Activated naive CD4-positive, alpha-beta T cell treated with anti-CD3 and anti-CD28 coated beads for 36 hours (primary cell): ENCODE results near the gene ST6GALNAC1. TPM values are rescaled to one million over a fixed set of nuclear protein-coding genes. Genes with fewer than 3 reads are reported as not detected.
A peak's percentile ranks its signal among the peaks of the same experiment; 100 is the strongest.

Experiments used
- CTCF ChIA-PET: fragments of 350-600 bp; sonication (Branson Sonifier 250); formaldehyde crosslinking; loops from one replicate; lab custom pipeline; 2021; ENCODE audit warnings: antibody characterized with exemption; lab: Charles Lee
- DNase-seq: peaks from one replicate; pipeline ENCODE4 v3.0.0-alpha.2; 2020
- H3K27ac Mint-ChIP-seq: one replicate; pipeline ENCODE4 v1.8.0; 2021; ENCODE audit warnings: mild to moderate bottlenecking, mixed read lengths
- H3K27me3 Mint-ChIP-seq: one replicate; pipeline ENCODE4 v1.8.0; 2021; ENCODE audit warnings: low read depth, mixed read lengths
- H3K36me3 Mint-ChIP-seq: one replicate; pipeline ENCODE4 v1.8.0; 2021; ENCODE audit warnings: low read depth, mixed read lengths
- H3K4me1 Mint-ChIP-seq: one replicate; pipeline ENCODE4 v1.8.0; 2021; ENCODE audit warnings: low read depth, mixed read lengths
- H3K4me3 Mint-ChIP-seq: one replicate; pipeline ENCODE4 v1.8.0; 2021; ENCODE audit warnings: mild to moderate bottlenecking, moderate library complexity, mixed read lengths
- H3K9me3 Mint-ChIP-seq: one replicate; pipeline ENCODE4 v1.8.0; 2021; ENCODE audit warnings: mixed read lengths
- intact Hi-C: fragments of 100-400 bp; cut with micrococcal nuclease; formaldehyde crosslinking; loops from one replicate; pipeline ENCODE4 v1.15.1; 2023
- total RNA-seq, 2 experiments: library from RNA; stranded (reverse); gene quantifications; one replicate each; pipeline ENCODE4 v1.2.3, GENCODE V29; 2021

Gene ST6GALNAC1
- total RNA-seq, 2 experiments from 2014 or later = 1.1 to 1.3 TPM

- DNase-seq = no peak
- intact Hi-C loops = no loop called here
- no peaks in the 10 kb centered on the region for H3K36me3 Mint-ChIP-seq
- H3K27me3 Mint-ChIP-seq = no peaks in the 10 kb centered on the region
- no peaks in the 10 kb centered on the region for H3K9me3 Mint-ChIP-seq
- H3K4me3 Mint-ChIP-seq = no peak overlapping the region
- CTCF ChIA-PET = no interaction called here
- no peak overlapping the region for H3K27ac Mint-ChIP-seq
- H3K4me1 Mint-ChIP-seq = peaks cover 19% of the 10 kb centered on the region
Measured at GRCh38 chr17:76657505-76658241, 14.1 kb upstream of the ST6GALNAC1 start.

GRCh38 chr17:76654408-76654807, 10.9 kb upstream of the ST6GALNAC1 start:
- CTCF ChIA-PET = interaction anchor here (0.6 to 1.0 kb wide), 3 partner anchors 31 to 252 kb away, joined by 3 read pairs; no protein-coding TSS in a partner anchor
- intact Hi-C loops = no loop called here

GRCh38 chr17:76650504-76650903, 6.9 kb upstream of the ST6GALNAC1 start:
- Mint-ChIP-seq H3K27ac (no peak overlapping the region), H3K27me3 (no peaks in the 10 kb centered on the region), H3K36me3 (no peaks in the 10 kb centered on the region), H3K4me1 (peaks cover 1% of the 10 kb centered on the region), H3K4me3 (no peak overlapping the region), H3K9me3 (peaks cover 4% of the 10 kb centered on the region)
- intact Hi-C loops = no loop called here
- CTCF ChIA-PET = no interaction called here
- DNase-seq = no peak

More at GRCh38 chr17:76654408-76654807, 10.9 kb upstream of the ST6GALNAC1 start:
- H3K27me3 Mint-ChIP-seq = no peaks in the 10 kb centered on the region
- H3K36me3 Mint-ChIP-seq = no peaks in the 10 kb centered on the region
- no peaks in the 10 kb centered on the region for H3K9me3 Mint-ChIP-seq
- peaks cover 6% of the 10 kb centered on the region for H3K4me1 Mint-ChIP-seq
- no peak overlapping the region for H3K27ac Mint-ChIP-seq
- H3K4me3 Mint-ChIP-seq = no peak overlapping the region
- no peak for DNase-seq

GRCh38 chr17:76646712-76647111, 3.2 kb upstream of the ST6GALNAC1 start:
- Mint-ChIP-seq H3K4me1 (peaks cover 21% of the 10 kb centered on the region), H3K27me3 (no peaks in the 10 kb centered on the region), H3K36me3 (no peaks in the 10 kb centered on the region), H3K4me3 (no peak overlapping the region), H3K27ac (no peak overlapping the region), H3K9me3 (peaks cover 4% of the 10 kb centered on the region)
- intact Hi-C loops = no loop called here
- CTCF ChIA-PET = interaction anchor here (1.0 kb wide), 2 partner anchors 23 to 35 kb away, joined by 3 to 4 read pairs; no protein-coding TSS in a partner anchor
- DNase-seq = no peak

- CTCF ChIA-PET = interaction anchor here (1.0 kb wide), 2 partner anchors 22 to 36 kb away, joined by 3 to 4 read pairs; no protein-coding TSS in a partner anchor
- Mint-ChIP-seq H3K4me3 (no peak overlapping the region), H3K27ac (no peak overlapping the region), H3K36me3 (no peaks in the 10 kb centered on the region), H3K4me1 (peaks cover 28% of the 10 kb centered on the region), H3K9me3 (peaks cover 4% of the 10 kb centered on the region), H3K27me3 (no peaks in the 10 kb centered on the region)
- DNase-seq = no peak
- intact Hi-C loops = no loop called here
Measured at GRCh38 chr17:76645481-76645880, 1.9 kb upstream of the ST6GALNAC1 start.

GRCh38 chr17:76644995-76645394, 1.4 kb upstream of the ST6GALNAC1 start:
- H3K4me3 Mint-ChIP-seq = no peak overlapping the region
- intact Hi-C loops = loop anchor here (5.0 kb wide), 1 partner anchor 32 kb away; no protein-coding TSS in a partner anchor
- H3K9me3 Mint-ChIP-seq = peaks cover 4% of the 10 kb centered on the region
- no peak for DNase-seq
- CTCF ChIA-PET = no interaction called here
- H3K27me3 Mint-ChIP-seq = no peaks in the 10 kb centered on the region
- H3K4me1 Mint-ChIP-seq = peaks cover 28% of the 10 kb centered on the region
- H3K36me3 Mint-ChIP-seq = no peaks in the 10 kb centered on the region
- no peak overlapping the region for H3K27ac Mint-ChIP-seq

- Mint-ChIP-seq H3K4me3 (peak overlapping the region; percentile 57), H3K36me3 (no peaks in the 10 kb centered on the region), H3K27me3 (no peaks in the 10 kb centered on the region), H3K27ac (no peak overlapping the region), H3K4me1 (peaks cover 28% of the 10 kb centered on the region), H3K9me3 (peaks cover 4% of the 10 kb centered on the region)
- intact Hi-C loops = loop anchor here (5.0 kb wide), 1 partner anchor 34 kb away; no protein-coding TSS in a partner anchor
- DNase-seq = no peak
- CTCF ChIA-PET = interaction anchor here (1.0 to 1.5 kb wide), 3 partner anchors 19 to 72 kb away, joined by 3 to 8 read pairs (median 4); no protein-coding TSS in a partner anchor
Measured at GRCh38 chr17:76642994-76643393, 563 bp downstream of the ST6GALNAC1 start.

- Mint-ChIP-seq H3K27ac (no peak overlapping the region), H3K36me3 (no peaks in the 10 kb centered on the region), H3K27me3 (no peaks in the 10 kb centered on the region), H3K4me1 (peaks cover 28% of the 10 kb centered on the region), H3K4me3 (no peak overlapping the region), H3K9me3 (peaks cover 4% of the 10 kb centered on the region)
- DNase-seq = no peak
- intact Hi-C loops = loop anchor here (5.0 kb wide), 1 partner anchor 35 kb away; no protein-coding TSS in a partner anchor
- CTCF ChIA-PET = interaction anchor here (1.0 kb wide), 1 partner anchor 73 kb away, joined by 4 read pairs; no protein-coding TSS in a partner anchor
Measured at GRCh38 chr17:76642032-76642561, 1.5 kb downstream of the ST6GALNAC1 start.

- CTCF ChIA-PET = no interaction called here
- DNase-seq = no peak
- intact Hi-C loops = loop anchor here (5.0 kb wide), 1 partner anchor 36 kb away; no protein-coding TSS in a partner anchor
- H3K36me3 Mint-ChIP-seq = no peaks in the 10 kb centered on the region
- H3K9me3 Mint-ChIP-seq = peaks cover 1% of the 10 kb centered on the region
- H3K27ac Mint-ChIP-seq = no peak overlapping the region
- no peaks in the 10 kb centered on the region for H3K27me3 Mint-ChIP-seq
- peaks cover 28% of the 10 kb centered on the region for H3K4me1 Mint-ChIP-seq
- no peak overlapping the region for H3K4me3 Mint-ChIP-seq
Measured at GRCh38 chr17:76641501-76641900, 2.1 kb downstream of the ST6GALNAC1 start.

GRCh38 chr17:76640550-76641380, 2.8 kb downstream of the ST6GALNAC1 start:
- Mint-ChIP-seq H3K27me3 (no peaks in the 10 kb centered on the region), H3K36me3 (no peaks in the 10 kb centered on the region), H3K4me3 (no peak overlapping the region), H3K4me1 (peaks cover 28% of the 10 kb centered on the region), H3K9me3 (no peaks in the 10 kb centered on the region), H3K27ac (no peak overlapping the region)
- intact Hi-C loops = loop anchor here (5.0 kb wide), 1 partner anchor 37 kb away; no protein-coding TSS in a partner anchor
- CTCF ChIA-PET = interaction anchor here (0.7 kb wide), 1 partner anchor 17 kb away, joined by 3 read pairs; no protein-coding TSS in a partner anchor
- no peak for DNase-seq

- intact Hi-C loops = no loop called here
- H3K4me1 Mint-ChIP-seq = peaks cover 13% of the 10 kb centered on the region
- no peak overlapping the region for H3K27ac Mint-ChIP-seq
- H3K27me3 Mint-ChIP-seq = no peaks in the 10 kb centered on the region
- no peaks in the 10 kb centered on the region for H3K9me3 Mint-ChIP-seq
- no peak overlapping the region for H3K4me3 Mint-ChIP-seq
- H3K36me3 Mint-ChIP-seq = no peaks in the 10 kb centered on the region
- DNase-seq = no peak
- CTCF ChIA-PET = interaction anchor here (0.6 to 1.7 kb wide), 7 partner anchors 15 to 334 kb away, joined by 3 to 9 read pairs (median 5); no protein-coding TSS in a partner anchor
Measured at GRCh38 chr17:76638263-76638662, 5.3 kb downstream of the ST6GALNAC1 start.
